HG03045 (cell line): ENCODE data around the gene RPL13.

ENCODE experiments used
- ATAC-seq: cut with Tn5 transposase; IDR thresholded peaks from one replicate; pipeline ENCODE4 v1.9.1; 2021; ENCODE audit warnings: mild to moderate bottlenecking, moderate library complexity; ENCODE audit not compliant: unreplicated experiment

RPL13 gene

DNA sequence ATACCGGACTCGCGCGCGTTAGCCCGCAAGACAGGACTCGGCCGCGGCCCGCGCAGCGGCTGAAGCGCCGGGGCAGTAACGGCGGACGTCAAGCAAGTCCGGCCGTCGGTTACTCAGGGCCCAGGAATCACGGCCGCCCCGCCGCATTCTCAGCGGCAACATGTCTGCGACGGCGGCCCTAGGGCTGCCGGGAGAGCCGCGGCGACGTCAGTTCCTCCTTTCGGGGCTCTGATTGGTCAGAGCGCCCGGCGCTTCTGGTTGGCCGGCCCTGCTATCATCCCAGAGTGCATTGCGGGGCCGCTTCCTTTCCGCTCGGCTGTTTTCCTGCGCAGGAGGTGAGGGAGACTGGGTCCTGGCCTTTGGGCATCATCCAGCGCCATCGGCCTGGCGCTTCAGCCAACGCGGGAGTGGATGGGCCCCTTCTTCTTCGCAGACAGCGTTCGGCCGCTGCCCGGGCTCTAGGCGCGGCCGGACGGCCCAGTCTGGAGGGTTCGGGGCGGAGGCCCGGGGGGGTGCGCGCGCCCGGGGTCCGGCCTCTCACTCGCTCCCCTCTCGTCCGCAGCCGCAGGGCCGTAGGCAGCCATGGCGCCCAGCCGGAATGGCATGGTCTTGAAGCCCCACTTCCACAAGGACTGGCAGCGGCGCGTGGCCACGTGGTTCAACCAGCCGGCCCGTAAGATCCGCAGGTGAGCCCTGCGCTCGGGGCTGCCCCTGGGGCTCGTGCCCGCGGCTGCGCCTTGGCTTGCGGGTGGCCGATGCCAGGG, at the start of gene RPL13:
RPL13 (plus strand) TSS at position 305 of the 764 bp plus-strand sequence; CDS start at position 583, 278 bp downstream.
- peak; percentile 84 for ATAC-seq

DNA sequence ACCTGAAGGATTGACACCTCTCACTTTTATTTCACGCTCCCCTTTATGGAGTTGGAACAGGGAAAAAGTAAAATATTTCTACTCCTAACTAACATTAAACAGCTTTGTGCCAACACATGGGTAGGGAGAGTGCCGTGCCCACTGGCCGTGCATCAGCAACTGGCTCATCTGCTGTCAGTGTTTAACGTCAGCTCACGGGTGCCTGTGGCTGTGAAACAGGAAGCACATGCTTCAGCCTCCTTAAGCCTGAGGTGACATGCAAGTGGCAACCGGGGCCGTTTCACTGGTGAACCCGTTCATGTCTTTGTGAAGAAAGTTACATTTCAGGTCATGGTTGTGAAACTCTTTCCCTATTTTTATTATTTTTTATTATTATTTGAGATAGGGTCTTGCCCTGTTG, 49.1 kb upstream of the RPL13 start:
- no peak for ATAC-seq

DNA sequence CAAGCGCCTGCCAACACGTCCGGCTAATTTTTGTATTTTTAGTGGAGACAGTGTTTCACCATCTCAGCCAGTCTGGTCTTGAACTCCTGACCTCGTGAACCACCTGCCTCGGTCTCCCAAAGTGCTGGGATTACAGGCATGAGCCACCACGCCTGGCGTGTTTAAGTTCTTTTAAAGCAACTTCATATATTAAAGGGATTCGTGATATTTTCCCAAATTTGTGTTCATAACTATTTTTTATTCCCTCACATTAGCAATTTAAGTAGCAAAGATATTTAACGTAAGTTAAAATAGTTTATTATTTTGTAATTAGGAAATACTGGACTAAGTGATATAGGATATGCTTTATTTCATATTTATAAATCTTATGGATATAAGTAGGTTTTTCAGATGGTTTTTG, 48.0 kb upstream of the RPL13 start:
- ATAC-seq, result no peak

DNA sequence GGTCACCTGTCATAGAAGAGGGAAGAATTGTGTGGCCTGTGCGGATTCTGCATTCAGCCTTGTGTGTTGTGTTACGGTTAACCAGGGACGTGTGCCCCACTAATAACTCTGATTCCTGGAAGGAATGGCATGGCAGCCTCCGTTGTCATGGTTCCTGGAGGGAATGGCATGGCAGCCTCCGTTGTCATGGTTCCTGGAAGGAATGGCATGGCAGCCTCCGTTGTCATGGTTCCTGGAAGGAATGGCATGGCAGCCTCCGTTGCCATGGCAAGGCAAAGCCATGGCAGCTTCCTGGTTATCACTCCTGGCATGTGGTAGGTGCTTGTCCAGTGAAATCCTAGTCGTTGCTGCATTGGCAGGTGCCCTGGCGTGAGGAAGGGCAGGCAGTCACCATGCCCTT, 43.4 kb upstream of the RPL13 start:
- ATAC-seq, result no peak

DNA sequence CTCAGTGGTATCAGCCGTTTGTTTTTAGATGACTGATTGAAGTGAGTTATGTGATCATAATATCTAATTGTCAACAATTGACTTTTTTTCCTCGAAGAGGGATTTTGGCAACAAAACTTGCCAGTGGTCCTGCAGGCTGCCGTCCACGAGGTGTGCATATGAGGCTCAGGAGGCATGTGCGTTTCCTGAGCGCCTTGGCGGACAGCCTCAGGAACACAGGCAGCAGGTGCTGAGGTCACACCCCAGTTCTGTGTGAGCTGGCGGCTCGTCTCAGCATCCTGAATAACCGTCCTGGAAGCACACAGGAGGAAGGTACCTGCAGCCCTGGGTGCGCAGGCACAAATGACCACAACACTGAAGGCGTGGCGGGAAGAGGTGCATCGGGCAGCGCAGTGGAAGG, 40.6 kb upstream of the RPL13 start:
- no peak for ATAC-seq

DNA sequence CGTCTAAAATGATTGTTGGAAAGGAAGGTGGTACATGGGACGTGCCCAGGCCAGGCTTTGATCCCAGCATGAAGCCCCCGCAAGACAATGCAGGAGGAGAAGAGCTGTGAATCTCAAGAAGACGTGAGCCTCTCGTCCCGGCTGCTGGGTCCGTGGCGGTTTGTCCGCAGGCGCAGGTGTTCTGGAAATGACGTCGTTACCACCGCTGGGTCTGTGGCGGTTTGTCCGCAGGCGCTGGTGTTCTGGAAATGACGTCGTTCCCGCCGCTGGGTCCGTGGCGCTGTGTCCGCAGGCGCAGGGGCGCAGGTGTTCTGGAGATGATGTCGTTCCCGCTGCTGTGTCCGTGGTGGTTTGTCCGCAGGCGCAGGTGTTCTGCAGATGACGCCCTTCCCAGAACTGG, 38.2 kb upstream of the RPL13 start:
- ATAC-seq, result no peak

DNA sequence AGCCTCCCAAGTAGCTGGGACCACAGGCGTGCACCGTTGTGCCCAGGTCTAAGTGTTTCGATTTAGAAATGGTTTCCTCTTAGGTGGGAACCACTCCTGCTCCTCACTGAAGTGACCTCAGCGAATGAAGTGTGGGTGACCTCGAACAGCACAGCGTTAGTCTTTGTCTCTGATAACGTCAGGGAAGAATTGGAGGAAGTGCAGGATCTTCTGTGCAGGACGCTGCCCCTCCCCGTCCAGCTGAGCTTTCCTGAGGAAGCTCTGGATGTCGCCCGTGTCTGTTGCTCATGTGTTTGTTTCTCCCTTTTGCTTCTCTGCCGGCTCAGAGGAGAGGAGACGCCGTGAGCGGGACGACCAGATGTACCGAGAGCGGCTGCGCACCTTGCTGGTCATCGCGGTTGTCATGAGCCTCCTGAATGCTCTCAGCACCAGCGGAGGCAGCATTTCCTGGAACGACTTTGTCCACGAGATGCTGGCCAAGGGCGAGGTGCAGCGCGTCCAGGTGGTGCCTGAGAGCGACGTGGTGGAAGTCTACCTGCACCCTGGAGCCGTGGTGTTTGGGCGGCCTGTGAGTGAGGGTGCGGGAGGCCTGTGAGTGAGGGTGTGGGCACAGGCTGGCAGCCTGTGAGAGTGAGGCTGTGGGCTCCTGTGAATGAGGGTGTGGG, 36.7 kb upstream of the RPL13 start:
- no peak for ATAC-seq

DNA sequence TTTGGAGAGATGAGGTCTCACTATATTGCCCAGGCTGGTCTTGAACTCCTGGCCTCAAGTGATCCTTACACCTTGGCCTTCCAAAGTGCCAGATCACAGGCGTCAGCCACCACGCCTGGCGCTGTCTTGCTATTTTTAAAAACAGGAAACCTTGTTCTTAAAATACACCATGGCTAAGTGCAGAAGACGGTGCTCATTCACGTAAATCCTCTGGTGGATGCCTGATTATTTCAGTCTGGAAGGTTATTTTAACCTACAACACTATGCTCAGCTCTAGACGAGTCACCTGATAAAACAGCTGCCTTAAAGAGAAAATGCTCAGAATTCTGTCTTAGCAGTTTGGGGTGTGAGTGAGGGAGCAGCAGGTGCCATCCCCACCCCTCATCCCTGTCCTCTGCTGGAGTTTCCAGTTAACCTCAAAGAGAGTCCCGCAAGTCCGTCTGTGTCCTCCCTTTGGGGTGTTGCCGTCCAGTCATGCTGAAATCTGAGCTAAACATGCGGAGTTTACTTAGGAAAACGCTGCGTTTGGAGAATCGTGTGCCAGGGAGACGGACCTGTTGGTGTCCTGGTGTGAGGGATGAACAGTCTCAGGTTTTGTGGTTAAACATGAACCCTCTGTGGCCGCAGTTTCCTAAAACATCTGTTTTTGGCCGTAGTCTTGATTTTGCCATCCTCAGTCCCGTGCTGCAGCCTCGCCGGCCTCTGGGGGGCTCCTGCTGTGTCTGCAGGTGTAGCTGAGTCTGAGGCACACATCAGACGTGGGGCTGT, 35.2 kb upstream of the RPL13 start:
- ATAC-seq, result no peak

DNA sequence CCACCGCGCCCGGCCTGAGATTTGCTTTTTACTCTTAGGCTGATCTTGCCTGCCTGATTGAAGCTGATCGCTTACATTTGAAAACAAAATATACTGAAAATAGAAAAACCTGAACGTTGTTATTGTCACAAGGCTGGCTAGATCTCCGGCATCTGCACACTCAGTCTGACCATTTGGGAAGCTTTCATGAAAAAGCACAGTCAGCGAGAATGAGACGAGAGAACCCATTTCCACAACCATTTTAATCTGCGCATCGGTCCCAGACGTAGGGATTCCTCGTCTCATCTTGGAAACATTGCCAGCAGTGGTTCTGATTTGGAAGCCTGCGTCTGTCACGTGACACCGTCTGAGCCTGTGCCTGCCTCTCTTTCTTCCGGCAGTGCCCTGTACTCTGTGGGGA, 31.4 kb upstream of the RPL13 start:
- ATAC-seq, result no peak

DNA sequence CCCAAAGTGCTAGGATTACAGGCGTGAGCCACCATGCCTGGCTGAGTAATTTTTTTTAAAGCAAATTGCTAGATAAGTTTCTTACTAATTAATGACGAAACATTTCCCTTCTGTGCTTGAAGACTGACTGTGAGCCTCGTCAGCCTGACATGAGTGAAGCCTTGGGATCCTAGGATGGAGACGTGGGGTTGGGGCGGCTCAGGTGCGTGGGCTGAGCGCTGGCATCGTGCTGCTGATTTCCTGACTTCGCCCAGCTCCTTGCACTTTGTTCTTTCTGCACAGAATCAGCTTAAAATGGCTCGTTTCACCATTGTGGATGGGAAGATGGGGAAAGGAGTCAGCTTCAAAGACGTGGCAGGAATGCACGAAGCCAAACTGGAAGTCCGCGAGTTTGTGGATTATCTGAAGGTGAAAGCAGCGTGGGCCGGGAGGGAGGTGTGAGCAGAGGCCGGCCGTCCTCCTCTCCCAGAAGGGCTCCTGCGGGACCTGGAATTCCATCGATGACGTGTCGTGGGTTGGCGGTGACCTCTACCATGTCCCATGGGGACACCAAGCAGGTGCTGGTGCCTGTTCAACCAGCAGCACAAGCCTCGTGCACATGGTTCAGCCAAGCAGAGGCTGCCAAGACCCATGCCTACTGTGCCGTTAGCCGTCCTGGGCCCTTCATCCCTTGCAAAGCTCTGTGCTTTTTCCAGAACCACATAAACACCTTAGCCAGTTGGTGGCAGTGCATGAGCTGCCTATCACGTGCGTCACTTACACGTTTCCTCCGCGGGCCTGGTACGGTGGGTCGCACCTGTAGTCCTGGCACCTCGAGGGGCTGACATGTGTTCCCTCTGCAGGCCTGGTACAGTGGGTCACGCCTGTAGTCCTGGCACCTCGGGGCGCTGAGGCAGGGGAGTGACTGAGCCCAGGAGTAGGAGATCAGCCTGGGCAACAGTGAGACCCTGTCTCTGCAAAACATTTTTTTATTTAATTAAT, 29.8 kb upstream of the RPL13 start:
- ATAC-seq, result no peak

DNA sequence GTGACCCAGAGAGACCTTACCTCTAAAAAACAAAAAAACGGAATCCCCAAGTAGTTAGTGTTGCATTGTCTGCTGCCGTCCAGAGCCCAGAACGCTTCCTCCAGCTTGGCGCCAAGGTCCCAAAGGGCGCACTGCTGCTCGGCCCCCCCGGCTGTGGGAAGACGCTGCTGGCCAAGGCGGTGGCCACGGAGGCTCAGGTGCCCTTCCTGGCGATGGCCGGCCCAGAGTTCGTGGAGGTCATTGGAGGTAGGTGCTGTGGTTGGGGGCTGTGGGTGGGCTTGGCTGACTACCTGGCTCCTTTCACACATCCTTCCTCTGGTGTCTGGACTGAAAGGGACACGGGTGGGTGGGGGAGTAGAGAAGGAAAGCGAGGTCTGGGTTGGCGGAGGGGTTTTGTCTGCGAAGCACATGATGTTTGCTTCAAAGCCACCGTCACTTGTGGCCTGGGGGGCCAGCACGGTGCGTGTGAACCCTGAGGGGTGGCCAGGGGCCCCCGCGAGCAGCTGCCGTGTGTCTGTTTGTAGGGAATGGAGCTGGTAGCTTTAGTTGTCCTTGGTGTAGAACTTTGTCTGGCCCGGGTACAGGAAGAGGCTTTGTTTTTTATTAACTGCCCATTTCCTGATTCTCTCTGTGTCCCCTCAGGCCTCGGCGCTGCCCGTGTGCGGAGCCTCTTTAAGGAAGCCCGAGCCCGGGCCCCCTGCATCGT, 28.5 kb upstream of the RPL13 start:
- ATAC-seq, result no peak

DNA sequence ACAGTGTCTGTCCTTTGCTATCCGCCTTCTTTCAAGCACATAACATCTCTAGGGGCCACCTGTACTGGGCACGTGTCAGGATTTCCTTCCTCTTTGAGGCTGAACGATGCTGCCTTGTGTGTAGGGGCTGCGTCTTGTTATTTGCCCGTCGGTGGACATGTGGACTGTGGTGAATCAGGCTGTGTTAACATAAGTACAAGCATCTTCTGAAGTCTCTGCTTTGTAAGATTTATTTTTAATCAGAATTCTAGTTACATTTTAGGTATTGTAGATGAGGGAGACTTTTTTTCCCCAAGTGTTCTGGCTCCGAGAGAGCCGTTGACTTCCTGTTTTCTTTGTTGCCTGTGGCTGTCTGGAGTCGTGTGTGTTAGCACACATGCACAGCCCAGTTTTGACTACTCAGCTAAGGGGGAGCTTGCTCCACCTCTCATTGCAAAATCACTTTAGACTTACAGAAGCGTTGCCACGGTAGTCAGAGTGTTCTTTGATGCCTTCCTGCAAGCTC, 26.2 kb upstream of the RPL13 start:
- no peak for ATAC-seq

DNA sequence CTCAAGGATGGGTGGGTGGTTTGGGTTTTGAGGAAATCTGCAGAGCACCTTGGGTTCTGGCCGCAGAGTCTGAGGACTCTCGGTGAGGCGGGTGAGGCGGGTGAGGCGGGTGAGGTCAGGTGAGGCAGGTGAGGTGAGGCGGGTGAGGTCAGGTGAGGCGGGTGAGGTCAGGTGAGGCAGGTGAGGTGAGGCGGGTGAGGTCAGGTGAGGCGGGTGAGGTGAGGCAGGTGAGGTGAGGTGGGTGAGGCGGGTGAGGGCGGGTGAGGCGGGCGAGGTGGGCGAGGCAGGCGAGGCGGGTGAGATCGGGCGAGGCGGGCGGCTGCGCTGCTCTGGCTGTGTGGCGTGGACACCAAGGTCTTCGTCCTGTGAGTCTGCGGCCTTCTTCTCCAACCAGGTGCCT, 24.1 kb upstream of the RPL13 start:
- no peak for ATAC-seq

DNA sequence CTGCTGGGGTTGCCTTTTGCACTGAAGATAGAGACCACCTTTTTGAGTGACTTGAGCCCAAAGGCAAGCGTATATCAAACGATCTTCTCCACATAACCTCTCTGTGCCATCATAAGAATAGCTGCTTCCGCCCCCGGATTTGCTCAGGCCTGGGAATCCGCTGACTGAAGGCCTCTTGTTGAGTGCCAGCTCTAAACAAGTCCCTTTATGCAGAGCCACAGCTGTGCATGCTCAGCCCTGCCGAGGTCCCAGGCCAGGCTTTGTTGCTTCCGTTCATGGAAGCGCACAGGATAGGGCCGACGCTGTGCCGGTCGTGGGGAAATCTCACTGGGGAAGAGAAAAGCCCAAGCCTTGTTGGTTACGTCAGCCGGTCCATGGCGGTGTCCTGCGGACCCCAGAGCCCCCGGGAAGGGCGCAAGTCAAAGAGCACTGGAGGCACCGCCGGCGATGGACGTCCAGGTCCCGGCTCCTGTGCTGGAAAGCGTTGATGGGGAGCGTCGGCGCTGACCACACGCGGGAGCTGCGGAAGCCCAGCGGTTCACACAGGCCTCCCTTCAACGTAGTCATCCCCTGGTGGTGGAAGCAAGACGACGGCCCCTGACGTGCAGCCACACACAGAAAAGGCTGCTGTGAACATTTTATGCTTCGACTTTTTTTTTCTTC, 23.5 kb upstream of the RPL13 start:
- no peak for ATAC-seq

DNA sequence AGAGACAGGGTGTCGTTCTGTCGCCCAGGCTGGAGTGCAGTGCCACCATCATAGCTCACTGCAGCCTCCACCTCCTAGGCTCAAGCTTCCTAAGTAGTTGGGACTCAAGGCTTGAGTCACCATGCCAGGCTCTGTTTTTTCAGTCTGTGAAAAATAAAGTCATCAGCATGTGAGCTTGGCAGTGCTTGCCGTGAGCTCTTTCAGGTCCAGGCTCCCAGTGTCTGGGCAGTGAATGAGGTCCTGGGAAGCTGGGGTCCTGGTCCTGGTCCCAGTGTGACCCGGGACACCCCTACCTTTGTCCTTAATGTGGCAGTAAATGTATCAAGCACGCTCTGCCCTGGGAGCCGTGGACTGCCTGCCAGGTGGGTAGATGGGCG, 22.9 kb upstream of the RPL13 start:
- ATAC-seq, result no peak

DNA sequence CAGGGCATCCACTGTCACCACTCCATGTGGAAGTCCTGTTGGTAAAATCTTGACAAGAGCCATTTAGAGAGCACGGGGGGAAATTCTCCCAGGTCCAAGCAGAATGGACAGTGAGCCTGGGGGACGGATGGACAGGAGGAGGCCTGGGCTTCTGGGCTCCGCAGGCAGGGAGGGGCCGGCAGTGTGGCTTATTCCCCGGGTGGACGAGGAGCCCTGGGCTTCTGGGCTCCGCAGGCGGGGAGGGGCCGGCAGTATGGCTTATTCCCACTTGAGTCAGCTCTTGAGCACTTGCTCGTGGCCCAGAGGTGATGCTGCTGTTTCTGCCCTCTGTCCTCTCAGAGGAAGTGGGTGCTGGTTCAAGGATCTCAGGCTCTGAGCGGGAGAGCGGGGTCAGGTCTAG, 22.2 kb upstream of the RPL13 start:
- no peak for ATAC-seq

DNA sequence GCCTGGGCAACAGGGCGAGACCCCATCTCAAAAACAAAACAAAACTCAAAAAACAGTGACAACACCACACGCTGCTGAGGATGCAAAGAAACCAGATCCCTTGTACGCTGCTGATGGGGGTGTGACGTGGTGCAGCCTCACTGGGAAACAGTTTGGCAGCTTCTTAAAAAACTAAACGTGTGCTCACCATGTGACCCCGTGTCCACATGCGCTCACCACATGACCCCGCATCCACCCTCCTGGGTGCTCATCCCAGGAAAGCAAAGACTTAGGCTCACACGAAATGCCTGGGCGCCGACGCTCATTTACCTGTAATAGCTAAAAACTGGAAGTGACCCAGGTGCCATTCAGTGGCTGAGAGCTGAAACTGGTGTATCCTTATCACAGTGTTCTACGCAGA, 19.9 kb upstream of the RPL13 start:
- no peak for ATAC-seq

DNA sequence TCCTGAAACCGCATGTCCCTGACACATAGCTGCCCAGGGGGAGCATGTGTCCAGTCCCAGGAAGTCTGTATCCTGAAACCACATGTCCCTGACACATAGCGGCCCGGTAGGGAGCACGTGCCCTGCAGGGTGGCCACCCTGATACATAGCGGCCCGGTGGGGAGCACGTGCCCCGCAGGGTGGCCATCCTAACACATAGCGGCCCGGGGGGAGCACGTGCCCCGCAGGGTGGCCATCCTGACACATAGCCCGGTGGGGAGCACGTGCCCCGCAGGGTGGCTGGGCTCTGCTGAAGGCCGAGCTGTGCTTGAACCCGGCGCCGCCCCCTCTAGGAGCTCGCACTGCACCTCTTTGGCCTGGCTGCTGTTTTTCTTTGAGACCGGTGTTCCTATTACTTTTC, 18.7 kb upstream of the RPL13 start:
- ATAC-seq, result no peak

DNA sequence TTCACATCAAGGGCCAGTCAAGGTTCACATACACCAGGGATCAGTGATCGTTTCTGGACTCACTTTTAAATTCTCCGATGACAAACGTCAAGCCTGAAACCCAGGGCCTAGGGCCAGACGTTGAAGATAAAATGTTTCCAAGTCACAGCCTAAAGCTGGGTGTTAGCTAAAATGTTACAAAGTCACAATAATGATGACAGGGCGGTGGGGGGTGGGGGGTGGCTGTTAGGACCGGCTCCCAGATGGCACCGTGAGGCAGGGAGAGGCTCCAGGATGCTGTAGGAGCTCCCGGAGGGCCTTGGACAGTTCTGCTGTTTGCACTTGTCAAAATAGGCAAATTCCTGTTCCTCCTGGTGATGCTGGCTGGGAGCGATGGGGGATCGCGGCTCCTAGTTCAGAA, 16.4 kb upstream of the RPL13 start:
- ATAC-seq, result no peak

DNA sequence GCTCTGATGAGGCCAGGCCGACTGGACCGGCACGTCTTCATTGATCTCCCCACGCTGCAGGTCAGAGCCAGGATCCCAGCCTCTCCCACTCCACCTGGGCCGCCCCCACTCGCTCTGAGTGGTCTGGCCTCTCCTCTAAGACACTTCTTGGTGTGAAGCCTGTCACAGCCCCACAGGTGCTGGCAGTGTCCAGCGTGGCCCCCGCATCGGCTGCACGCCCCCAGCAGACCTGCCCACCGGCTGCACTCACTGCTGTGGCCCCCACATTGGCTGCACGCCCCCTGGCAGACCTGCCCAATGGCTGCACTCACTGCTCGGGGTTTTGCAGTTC, 15.8 kb upstream of the RPL13 start:
- no peak for ATAC-seq
